Middle frontal gyrus (tissue), 1 donor: ENCODE data around the gene GMCL2.
"Not testable (repeated sequence)": the region's sequence is repeated elsewhere in the genome, so short reads cannot be mapped to it uniquely, and the experiment has no call there.

Source experiments
- DNase-seq: peaks from one replicate; pipeline ENCODE4 v3.0.0-alpha.2; 2015; ENCODE audit warnings: low spot score; ENCODE audit errors: extremely low spot score

GMCL2 gene

GRCh38 chr5:178187014-178187413, at the start of gene GMCL2:
Gene GMCL2 (minus strand): TSS chr5:178187371. CDS start chr5:178187299, 72 bp downstream.
- DNase-seq: no peak

GRCh38 chr5:178236679-178237078, 49.5 kb upstream of the GMCL2 start:
- no peak for DNase-seq

GRCh38 chr5:178236126-178236525, 49.0 kb upstream of the GMCL2 start:
- no peak for DNase-seq

GRCh38 chr5:178235588-178235974, 48.4 kb upstream of the GMCL2 start:
- DNase-seq: no peak

- DNase-seq: peak; percentile 40
Measured at GRCh38 chr5:178234750-178235587, 47.8 kb upstream of the GMCL2 start.

GRCh38 chr5:178234121-178234749, 47.1 kb upstream of the GMCL2 start:
- DNase-seq: no peak

- no peak for DNase-seq
Measured at GRCh38 chr5:178232920-178233429, 45.8 kb upstream of the GMCL2 start.

GRCh38 chr5:178232124-178232919, 45.2 kb upstream of the GMCL2 start, which contains the start of gene PHYKPL:
Gene PHYKPL (minus strand): TSS chr5:178232802. CDS start chr5:178232550, 252 bp downstream.
- peak; percentile 33 for DNase-seq

- DNase-seq: no peak
Measured at GRCh38 chr5:178231539-178232123, 44.5 kb upstream of the GMCL2 start.

- DNase-seq: no peak
Measured at GRCh38 chr5:178230879-178231538, 43.8 kb upstream of the GMCL2 start.

GRCh38 chr5:178229861-178230260, 42.7 kb upstream of the GMCL2 start:
- DNase-seq: no peak

GRCh38 chr5:178229111-178229510, 41.9 kb upstream of the GMCL2 start:
- DNase-seq: not testable (repeated sequence)

GRCh38 chr5:178228609-178229008, 41.4 kb upstream of the GMCL2 start:
- DNase-seq: no peak

- no peak for DNase-seq
Measured at GRCh38 chr5:178227929-178228328, 40.8 kb upstream of the GMCL2 start.

GRCh38 chr5:178227138-178227659, 40.0 kb upstream of the GMCL2 start:
- DNase-seq: no peak

GRCh38 chr5:178225174-178225573, 38.0 kb upstream of the GMCL2 start:
- no peak for DNase-seq

GRCh38 chr5:178224403-178224802, 37.2 kb upstream of the GMCL2 start:
- no peak for DNase-seq

GRCh38 chr5:178223828-178224335, 36.7 kb upstream of the GMCL2 start:
- no peak for DNase-seq

- DNase-seq: no peak
Measured at GRCh38 chr5:178223196-178223773, 36.1 kb upstream of the GMCL2 start.

GRCh38 chr5:178222292-178222691, 35.1 kb upstream of the GMCL2 start:
- no peak for DNase-seq
